HG02588 (cell line): ENCODE results near the gene CDT1.

ENCODE experiments used
- ATAC-seq: cut with Tn5 transposase; IDR thresholded peaks from one replicate; pipeline ENCODE4 v1.9.1; 2021; ENCODE audit warnings: mild to moderate bottlenecking, moderate library complexity; ENCODE audit not compliant: unreplicated experiment

CDT1 gene

DNA sequence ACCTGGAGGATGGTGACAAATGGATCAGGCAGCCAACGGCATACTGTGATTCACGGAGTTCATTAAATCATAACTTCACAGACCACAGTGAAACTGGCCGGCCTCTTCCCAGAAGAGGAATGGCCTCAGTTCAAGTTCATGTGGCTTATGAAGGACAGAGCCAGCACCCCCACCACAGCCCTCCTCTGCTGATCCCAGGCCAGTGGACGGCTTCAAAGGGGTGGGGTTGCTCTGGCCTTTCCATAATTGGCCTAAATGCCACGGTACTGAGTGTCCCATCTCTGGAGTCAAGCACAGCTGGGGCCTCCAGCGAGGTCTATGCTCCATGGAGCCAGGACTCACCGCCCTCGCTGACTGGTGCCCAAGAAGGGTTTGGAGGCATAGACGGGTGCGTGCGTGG lies 31.8 kb downstream of the CDT1 start:
- ATAC-seq = no peak

DNA sequence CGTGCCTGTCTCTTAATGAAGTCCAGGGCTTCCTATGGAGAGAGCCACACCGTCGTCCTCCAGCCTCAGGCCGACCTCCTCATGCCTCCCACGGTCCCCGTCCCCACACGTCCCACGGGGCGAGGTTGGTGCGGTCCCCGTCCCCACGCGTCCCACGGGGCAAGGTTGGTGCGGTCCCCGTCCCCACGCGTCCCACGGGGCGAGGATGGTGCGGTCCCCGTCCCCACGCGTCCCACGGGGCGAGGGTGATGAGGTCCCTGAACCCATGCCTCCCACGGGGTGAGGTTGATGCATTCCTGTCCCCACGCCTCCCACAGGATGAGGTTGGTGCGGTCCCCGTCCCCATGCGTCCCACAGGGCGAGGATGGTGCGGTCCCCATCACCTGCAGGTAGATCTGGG lies 32.2 kb downstream of the CDT1 start:
- no peak for ATAC-seq

DNA sequence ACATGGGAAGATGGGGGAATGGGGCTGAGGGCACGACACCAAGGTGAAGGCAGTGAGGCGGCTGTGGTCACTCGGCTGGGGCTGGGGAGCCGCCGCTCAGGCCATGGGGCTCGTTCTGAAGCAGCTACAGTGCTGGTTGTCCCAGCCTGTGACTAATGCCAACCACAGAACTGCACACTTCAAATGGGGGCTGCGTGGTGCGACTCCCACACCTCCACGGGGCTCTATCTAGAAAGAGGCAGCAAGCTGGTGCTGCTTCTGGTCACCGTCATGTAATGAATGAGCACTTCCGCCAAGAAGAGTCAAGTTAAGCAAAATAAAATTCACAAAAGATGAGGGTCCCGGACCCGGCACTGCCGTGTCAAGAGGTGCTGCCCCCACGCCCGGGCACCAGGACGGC lies 33.2 kb downstream of the CDT1 start:
- no peak for ATAC-seq

DNA sequence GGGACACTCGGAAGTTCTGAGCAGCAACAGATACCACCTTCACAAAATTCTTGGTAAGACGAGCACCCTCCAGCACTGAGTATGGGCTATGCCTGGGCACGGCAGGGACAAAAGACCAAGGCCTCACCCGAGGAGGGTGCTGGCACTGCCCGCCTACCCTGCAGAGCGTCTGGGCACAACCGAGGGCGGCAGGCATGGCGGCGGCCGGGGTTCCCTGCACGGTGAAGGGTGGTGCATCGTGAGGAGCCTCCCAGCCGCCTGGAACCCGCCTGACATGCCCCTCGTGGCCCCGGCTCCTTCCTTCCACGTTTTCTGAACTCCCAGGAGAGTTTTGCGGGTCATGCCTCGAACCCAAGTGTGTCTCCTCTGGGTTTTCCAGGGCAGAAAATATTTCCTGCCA lies 34.2 kb downstream of the CDT1 start:
- ATAC-seq = no peak

DNA sequence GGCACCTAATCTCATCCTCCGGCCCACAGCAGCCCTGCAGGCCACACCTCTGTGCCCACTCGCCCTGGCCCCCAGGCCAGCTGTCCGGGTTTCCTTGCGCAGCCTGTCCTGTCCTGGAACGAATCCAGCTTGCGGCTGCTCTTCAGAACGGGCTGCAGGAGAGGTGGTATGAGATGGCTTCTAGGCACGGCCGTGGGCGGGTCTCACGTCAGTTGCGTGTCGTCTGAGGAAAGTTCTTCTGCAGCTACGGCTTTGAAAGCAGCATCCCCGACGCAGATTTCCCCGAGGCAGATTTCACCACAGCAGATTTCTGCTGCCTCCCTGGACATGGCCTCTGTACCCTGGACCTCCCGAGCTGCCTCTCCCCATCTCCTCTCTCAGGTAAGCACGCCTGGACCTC lies 35.0 kb downstream of the CDT1 start:
- ATAC-seq = no peak

DNA sequence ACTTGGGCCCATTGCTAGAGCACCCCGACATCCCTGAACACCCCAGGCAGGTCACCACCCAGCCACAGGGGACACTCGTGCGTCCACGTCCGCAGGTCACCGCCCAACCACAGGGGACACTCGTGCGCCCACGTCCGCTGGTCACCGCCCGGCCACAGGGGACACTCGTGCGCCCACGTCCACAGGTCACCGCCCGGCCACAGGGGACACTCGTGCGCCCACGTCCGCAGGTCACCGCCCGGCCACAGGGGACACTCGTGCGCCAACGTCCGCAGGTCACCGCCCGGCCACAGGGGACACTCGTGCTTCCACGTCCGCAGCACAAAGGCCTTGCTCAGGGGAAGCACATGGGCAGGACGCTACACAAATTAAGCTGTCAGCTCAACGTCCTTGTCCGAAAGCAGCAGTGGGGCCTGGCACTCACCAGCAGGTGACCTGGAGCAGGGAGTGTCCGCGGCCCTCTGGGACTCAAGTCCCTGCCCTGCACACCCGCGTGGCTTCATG lies 35.5 kb downstream of the CDT1 start:
- no peak for ATAC-seq

DNA sequence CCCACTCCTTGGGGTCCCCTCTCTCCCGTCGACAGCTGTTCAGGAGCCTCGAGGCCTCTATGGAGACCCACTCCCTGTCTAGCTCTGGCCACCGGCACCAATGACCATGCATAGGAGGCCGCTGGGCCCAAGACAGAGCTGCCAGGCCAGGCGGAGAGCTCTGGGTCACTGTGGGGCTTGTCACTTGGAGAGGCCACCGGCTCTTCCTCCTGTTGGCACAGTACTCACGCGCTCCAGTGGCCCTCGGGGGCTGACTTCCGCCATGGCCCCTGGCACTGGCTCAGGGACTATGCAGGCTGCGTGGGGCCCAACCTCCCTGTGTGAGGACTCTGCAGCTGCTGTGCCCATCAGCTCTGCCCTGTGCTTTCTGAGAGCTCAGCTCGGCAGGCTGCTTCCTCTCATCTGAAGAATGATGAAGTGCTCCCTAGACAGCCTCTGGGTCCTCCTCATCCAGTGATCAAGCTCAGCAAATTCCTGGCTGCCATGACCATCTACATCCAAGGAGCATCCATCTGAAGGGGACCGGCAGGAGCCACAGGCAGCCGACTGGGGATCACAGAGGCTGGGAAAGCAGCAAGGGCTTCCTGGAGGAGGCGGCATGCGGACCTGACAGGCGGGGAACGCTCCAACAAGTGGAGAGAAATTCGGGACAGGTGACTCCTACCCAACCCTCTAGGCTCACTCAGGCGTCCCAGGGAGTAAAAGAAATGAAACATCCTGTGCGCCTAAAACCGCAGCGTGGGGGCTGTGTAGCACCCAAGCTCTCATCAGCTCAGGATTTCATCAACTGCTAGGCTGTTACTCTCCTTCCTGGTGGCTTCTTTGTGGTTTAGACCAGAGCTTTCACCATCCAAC lies 36.4 kb downstream of the CDT1 start:
- no peak for ATAC-seq

DNA sequence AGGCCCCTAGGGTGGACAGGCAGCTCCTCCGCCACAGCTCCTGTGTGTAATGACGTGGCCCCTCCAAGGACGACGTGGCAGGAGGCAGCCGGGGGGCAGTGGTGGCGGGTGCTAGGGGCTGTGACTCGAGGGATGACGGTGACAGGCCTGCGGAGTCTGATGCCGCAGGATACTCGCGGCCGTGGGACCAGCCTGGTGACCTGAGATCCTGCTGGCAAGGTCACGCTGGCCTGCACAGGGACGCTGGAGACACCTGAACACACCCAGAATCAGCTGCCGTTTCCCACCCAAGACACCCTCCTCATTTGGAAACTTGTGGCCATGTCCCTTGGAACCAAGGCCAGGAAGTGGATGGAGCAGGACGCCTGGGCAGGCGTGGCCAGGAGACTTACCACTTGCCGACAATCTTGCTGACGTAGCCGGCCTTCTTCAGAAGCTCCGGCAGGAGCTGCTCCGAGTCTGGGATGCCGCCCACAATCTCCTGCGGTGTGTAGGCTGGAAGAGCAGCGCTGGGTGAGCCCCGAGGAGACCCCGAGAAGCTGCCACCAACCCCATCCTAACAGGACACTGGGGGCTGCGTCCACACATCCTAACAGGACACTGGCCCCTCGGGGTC lies 37.1 kb downstream of the CDT1 start:
- ATAC-seq = no peak

DNA sequence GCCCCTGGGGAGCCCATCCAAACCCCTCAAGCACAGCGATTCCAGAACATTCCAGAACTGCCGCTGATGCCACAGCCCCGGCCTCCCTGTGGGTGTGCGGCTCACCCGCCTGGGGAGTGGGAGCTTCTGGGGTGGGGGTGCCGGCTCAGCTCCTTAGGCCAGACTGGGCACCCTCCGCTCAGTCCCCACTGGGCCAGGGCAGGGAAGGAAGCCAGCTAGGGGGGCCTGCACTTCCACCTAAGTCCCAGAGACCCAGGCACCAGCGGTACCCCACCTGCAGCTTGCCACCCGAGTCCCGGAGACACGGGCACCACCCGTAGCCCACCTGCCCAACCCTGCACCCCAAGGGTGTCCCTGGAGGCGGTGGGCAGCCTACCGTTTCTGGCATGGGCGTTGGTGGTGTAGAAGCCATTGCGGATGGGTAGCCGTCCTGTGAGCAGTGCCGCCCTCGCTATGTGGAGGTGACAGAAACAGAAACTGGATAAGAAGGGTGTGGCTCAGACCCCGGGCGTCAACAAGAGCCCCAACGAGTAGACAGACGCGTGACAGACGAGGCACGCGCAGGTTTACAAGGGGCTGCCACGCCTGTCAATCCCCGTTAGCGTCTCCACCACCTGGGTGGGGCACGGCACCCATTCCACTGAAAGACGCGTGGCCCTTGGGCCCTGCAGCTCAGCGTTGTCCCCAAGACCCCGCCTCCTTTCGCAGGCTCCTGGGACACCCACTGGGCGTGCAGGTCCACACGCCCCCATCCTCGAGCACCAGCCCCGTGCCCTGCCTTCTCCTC lies 38.1 kb downstream of the CDT1 start:
- no peak for ATAC-seq

DNA sequence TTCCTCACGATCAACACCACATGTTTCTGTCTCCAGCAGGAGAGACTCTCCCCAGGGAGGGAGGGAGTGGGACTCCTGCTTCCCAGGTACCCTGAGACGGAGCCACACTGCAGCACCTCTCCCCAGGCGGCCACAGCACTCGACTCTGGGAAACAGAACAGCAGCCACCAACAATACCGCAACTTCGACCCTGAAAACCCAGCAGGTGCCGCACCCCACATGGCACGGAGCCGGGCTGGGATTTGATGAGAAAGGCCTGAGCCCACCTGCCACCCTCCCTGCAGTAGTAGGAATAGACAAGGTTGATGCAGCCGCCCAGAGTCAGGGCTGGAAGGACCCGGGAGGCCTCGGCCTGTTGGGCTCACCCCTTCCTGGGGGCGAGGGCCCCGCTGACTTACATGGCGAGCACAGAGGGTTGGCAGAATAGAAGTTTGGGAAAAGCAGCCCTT lies 38.7 kb downstream of the CDT1 start:
- no peak for ATAC-seq

DNA sequence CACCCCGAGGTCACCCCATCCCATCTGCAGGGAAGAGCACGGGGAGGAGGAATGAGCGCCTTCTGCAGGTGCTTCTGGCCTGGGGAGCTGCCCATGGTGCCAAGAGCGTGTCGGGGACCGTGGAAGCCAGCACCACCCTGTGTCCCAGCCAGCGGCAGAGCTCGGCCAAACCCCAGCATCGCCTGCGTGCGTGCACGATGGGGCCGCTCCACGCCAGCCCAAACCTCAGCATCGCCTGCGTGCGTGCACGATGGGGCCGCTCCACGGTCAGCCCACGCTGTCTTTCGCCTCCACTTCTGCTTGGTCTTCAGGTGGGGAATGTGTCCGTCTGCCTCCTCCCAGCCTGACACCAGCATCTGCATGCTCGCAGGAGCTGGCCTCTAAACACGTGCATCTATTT lies 39.2 kb downstream of the CDT1 start:
- ATAC-seq = no peak

DNA sequence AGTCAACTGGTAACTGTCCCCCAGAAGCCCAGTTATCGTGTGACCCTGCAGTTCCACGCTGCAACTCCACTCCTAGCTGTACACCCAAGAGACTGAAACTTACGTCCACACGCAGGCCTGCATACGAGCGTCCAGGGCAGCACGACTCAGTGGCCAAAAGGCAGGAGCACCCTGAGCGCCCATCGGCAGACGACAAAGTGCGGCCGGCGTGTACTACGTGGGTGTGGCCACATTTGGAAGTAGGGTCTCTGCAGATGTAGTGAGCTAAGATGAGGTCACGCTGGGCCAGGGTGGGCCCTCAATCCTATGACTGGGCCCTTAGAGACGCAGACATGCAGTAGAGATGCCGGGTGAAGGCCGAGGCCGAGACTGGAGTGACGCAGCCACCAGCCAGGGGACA lies 39.7 kb downstream of the CDT1 start:
- ATAC-seq = no peak

DNA sequence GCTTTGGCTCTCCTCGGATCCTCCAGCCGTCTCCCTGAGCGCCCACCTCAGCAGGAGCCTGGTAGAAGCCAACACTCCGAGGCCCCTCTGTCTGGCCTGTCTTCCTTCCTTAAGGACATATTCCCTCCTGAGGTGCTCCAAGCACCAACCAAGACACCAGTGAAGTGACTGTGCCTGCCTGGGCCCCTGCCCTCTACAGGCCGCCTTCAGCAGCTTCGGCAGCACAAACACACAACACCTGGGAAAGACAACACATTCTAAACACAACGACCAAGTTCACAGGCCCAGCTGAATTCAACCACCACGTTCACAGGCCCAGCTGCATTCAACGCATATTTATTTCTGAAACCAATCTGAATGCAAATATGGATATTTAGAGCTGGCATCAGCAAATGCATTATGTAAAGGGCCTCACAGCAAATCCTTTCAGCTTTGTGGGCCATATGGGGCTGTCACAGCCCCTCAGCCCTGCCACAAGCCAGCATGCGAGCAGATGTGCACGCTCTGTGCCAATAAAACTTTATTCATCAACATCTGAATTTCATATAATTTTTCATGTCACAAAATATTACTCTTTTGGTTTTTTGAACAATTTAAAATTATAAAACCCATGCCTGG lies 40.9 kb downstream of the CDT1 start:
- ATAC-seq = no peak

DNA sequence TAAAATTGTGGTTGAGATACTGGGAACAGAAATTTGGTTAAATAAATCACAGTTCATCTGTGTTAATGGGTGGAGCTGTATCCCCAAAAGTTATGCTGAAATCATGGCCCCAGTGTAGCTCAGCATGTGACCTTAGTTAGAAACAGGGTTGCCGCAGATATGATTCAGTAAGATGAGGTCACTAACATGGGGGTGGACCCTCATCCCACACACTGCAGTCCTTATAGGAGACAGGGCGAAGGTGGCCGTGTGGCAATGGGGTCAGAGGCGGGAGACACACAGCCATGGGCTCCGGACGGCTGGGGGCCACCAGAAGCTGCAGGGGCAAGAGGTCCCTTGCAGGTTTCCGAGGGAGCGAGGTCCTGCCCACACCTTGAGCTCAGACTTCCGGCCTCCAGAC lies 42.5 kb downstream of the CDT1 start:
- no peak for ATAC-seq

DNA sequence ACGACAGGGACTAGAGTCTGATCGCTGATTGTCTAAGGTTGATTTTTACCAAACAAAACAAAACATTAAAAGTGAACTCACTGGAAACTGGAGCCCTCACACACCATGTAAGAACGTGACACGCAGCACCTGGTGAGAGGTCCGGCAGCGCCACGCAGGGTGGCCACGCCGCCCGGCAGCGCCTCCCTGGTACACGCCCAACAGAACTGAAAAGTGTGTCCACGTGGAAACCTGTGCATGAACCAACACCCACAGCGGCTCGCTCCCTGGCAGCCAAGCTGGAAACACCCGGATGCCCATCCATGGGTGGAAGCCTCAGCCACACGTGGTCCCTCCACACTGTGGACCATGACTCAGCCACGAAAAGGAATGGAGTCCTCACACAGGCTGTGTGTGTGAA lies 44.1 kb downstream of the CDT1 start:
- no peak for ATAC-seq

DNA sequence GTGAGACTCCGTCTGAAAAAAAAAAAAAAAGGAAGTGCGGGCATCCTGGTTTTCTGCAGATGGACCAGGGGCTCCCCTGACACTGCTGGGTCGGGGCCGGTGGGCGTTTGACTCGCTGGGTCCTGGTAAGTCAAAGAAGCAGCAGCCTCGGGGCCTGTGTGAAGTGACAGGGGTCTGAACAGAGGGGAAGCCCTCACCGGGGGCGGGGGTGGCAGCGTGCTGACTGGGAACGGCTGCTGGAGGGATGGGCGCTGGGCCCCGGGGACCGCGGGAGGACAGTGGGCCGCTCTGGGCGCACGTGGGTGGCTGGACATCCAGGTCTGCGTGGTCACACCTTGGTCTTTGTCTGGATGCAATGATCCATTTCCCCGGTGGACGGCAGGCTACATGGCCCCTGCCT lies 45.0 kb downstream of the CDT1 start:
- no peak for ATAC-seq

DNA sequence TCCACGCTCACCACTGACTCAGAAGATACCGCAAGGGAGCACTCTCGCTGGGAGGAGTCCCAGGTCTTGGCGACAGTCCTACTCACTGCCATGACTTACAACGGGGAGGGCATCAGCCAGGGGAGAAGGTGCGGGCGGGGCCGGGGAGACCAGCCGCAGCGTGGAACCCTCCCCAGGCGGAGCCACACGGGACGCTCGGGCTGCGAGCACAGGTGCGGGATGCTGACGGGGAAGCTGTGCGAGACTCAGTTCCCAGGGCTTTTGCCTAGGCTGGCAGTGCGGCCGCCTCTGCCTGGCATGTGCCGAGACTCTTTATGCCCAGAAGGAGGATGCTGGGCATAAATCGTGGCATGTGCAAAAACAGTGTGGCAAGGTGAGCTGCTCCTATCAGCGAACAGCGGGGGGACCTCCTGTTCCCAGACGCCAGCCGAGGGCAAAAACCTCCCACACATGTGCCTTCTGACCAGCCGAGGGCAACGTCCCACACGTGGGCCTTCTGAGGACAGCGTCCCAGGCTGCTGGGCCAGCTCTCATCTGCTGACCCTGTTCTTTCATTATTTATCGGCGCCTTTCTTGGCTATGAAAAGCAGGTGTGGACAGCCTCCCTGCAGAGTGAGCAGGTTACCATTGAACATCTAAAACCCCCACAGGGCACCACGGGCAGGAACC lies 47.1 kb downstream of the CDT1 start:
- no peak for ATAC-seq

DNA sequence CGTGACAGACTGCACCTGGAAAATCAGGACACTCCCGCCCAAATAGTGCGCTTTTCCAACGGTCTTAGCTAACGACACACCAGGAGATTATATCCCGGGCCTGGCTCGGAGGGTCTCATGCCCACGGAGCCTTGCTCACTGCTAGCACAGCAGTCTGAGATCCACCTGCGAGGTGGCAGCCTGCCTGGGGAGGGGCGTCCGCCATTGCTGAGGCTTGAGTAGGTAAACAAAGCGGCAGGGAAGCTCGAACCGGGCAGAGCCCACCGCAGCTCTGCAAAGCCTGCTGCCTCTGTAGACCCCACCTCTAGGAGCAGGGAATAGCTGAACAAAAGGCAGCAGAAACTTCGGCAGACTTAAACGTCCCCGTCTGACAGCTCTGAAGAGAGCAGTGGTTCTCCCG lies 48.0 kb downstream of the CDT1 start:
- no peak for ATAC-seq

DNA sequence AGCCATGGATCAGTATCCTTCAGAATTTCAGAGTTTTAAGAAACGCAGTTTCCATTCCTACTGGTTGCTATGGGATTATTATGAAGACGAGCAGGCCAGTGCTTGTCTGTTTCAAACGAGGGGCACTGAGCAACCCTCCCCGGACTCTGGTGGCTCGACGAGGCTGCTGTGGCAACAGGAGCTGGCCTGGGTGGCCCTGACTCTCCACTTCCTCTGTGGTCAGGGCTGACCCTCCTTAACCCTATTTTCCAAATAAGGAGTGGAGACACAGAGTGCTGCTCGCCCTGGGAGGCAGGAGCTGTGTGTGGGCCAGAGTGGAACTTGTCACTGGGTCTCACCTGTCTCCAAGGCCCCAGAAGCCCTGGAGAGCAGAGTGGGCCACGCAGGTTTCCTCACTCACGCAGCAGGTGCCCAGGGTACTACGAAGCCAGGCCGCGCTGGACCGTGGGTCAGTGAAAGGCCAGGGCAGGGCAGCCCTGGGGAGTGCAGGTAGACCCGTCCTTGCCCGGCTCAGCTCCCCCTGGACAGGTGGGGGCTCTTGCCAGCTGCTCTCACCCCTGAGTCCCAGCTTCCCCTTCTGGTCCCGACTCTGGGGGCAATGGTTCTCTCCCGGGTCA lies 49.8 kb downstream of the CDT1 start:
- no peak for ATAC-seq
